NCI-H446 treated with DMSO at 0.1 percent for 48 hours (cell line): ENCODE results near the gene PCSK1N.

Experiments
- DNase-seq: peaks from one replicate; lab custom pipeline; 2025; lab: John Stamatoyannopoulos, UW

The PCSK1N gene

DNA sequence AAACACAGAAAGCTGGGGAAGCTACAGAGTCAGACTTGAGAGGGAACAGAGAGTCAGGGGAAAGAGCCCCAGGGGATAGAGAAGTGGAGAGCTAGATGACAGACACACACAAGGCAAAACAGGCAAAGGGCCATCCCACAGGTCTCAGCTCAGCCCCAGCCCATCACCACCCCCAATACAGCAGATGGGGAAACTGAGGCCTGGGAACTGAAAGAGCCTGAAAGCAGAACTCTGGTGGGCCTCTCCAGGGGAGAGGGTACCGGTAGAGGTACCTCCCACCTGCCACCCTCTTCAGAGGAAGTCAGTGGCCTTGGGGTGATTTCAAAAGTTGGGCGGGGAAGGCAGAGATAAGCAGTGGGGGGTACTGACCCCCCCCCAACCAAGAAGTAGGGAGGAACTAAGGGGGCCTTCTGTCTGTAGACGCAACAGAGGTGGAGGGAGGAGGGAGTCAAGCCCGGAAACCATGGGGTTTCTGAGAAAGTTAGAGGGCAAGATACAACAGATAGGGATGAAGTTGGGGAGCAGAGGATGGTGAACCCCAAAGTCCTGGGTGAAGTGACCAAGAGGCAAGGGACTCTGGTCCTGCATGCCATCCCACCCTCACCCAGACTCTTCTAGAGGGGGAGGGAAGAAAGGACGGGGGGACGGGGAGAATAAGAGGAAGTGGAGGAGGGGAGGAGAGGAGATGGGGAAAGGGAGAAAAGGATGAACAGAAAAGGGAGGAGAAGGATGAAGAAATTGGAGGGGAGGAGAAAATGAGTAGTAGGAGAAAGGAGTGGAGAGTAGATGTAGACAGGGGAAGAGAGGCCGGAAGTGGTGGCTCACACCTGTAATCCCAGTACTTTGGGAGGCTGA is 45.8 kb downstream of the PCSK1N start:
- no peak for DNase-seq

DNA sequence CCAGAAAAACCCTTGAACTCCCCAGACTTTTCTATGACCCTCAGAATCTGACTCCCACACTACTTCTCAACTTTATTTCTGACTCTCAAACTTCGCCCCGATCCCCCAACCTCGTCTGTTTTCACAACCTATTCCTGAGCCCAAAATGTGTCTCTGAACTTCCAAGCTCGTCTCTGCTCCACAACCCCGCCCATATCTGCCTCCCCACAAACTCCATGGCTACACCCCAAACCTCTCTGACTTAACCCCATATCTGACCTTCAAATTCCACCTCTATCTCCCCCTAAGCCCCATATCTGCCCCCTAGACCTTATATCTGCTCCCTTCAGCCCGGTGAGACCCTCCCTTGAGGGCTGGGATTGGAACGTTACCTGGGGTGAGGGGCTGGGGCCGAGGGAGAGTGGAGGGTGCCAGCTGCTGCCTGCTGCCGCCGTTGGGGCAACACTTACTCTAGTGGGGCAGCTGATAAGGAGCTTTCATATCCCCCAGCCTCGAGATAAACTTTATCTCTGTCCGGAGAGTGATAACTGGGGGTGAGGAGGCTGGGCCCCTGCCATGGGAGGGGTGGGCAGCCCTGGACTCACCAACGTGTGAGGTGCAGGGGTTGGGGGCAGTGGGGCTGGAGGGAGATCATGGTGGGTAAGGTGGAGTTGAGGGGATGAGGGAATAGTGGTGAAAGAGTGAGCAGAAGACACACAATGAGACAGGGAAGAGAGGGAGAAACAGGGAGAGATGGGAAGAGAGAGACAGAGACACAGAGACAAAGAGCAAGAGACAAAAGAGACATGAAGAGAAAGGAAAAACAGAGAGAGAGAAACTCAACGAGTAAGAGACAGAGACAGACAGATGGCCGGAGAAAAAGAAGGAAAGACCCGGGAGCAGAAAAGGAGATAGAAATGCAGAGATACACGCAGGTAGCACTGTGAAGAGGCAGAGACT is 47.6 kb downstream of the PCSK1N start:
- DNase-seq: no peak

DNA sequence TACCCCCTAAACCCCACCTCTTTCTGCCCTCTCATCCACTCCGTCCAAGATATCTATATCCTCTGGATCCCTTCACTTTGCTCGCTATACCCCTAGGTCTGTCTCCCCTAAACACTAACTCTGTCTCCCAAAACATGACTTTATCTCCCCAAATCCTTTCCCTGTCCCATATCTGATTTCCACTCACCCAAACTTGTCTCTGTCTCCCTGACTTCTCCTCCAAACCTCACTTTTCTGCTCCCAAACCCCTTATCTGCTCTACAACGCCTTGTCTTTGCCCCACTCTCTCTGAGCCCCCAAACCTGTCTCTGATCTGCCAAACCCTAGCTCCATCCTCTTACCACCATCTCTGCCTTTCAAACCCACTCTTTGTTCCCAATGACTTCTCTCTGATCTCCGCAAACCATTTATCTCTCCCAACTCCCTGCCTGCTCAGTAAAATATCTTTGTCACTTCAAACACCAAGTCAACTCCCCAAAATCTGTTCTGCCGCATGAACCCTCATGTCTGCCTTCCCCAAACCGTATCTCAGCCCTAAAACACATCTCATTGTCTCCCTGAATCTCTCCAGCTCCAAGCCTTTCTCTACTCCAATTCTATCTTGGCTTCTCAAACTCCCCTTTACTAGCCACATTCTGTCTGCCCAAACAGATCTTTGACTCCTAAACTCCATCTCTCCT is 48.4 kb downstream of the PCSK1N start:
- no peak for DNase-seq

- no peak for DNase-seq
Observed at GRCh38 chrX:48786341-48786800, 49.0 kb downstream of the PCSK1N start, which contains the start of gene GATA1. Gene GATA1 (plus strand): TSS chrX:48786590. CDS start chrX:48791110, 4,520 bp downstream.

DNA sequence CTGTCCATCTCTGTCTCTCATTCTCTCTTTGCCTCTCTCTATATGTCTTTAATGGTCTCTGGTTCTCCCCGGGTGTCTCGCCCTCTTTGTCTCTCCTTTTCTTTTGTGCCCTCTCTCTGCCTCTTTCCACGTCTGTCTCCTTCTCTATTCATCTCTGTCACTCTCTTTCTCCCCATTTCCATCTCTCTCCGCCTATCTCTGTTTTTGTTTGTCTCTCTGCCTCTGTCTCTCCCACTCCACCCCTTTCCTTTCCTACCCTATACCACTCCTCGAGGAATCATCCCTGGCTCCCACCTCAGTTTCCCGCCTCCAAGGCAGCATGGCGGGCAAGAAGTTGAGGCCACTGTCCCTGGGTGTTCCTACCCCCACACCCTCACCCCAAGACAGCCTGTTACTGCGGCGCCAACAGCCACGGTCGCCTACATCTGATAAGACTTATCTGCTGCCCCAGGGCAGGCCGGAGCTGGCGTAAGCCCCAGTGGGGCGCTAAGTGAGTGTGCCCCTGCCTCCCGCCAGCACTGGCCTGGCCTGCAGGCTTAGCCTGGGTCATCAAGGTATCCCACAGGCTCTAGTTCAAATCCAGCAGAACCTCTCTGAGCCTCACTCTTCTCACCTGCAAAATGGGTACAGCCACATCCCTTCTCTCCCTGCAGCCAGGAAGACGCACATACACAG is 49.7 kb downstream of the PCSK1N start:
- no peak for DNase-seq

- DNase-seq: no peak
Observed at GRCh38 chrX:48785186-48785539, 50.2 kb downstream of the PCSK1N start.

- no peak for DNase-seq
Observed at GRCh38 chrX:48784726-48785125, 50.7 kb downstream of the PCSK1N start.

DNA sequence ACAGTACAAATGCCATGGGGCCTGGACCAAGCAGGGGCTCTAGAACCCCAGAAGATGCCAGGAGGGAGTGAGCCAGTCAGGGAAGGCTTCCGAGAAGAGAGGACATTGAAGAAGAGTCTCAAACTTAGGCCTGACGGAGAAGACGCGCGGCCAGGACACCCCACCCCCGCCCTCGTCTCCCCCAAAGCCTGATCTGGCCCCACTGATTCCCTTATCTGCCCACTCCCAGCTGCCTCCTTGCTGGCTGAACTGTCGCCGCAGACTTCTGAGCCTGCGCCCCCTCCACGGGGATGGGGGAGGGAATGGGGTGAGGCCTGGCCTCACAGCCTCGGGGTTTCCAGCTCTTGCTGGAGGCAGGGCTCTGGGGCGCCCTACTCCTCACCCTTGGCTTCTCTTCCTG is 52.6 kb downstream of the PCSK1N start:
- DNase-seq: no peak

- no peak for DNase-seq
Observed at GRCh38 chrX:48782216-48782615, 53.2 kb downstream of the PCSK1N start.

DNA sequence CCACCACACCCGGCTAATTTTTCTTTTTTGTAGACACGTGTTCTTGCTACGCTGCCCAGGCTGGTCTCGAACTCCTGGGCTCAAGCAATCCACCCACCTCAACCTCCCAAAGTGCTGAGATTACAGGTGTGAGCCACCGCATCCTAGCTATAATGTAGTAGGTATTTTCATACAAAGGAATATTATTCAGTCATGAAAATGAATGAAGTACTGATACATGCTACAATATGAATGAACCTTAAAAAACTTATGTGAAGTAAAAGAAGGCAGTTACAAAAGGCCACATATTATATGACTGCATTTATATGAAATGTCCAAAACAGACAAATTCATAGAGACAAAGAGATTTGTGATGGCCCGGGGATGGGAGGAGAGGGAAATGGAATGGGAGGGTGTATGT is 53.7 kb downstream of the PCSK1N start:
- DNase-seq: no peak
